Osteocyte (in vitro differentiated cells): ENCODE measurements around the gene ERAP2. TPM values are rescaled to one million over a fixed set of nuclear protein-coding genes. Genes with fewer than 3 reads are reported as not detected.

Source experiments
- DNase-seq: peaks from one replicate; pipeline ENCODE4 v3.0.0; 2021; ENCODE audit warnings: mixed read lengths; ENCODE audit not compliant: unreplicated experiment; ENCODE audit errors: extremely low spot score
- H3K27ac Mint-ChIP-seq: one replicate; pipeline ENCODE4 v1.8.0; 2021; ENCODE audit warnings: mild to moderate bottlenecking, mixed read lengths; ENCODE audit not compliant: unreplicated experiment
- H3K27me3 Mint-ChIP-seq: one replicate; pipeline ENCODE4 v1.8.0; 2021; ENCODE audit warnings: mixed read lengths; ENCODE audit not compliant: unreplicated experiment
- H3K36me3 Mint-ChIP-seq: one replicate; pipeline ENCODE4 v1.8.0; 2021; ENCODE audit warnings: mixed read lengths; ENCODE audit not compliant: unreplicated experiment
- H3K4me1 Mint-ChIP-seq: one replicate; pipeline ENCODE4 v1.8.0; 2021; ENCODE audit warnings: mixed read lengths; ENCODE audit not compliant: unreplicated experiment
- H3K4me3 Mint-ChIP-seq: one replicate; pipeline ENCODE4 v1.8.0; 2021; ENCODE audit warnings: mild to moderate bottlenecking, moderate library complexity, mixed read lengths; ENCODE audit not compliant: unreplicated experiment
- H3K9me3 Mint-ChIP-seq: one replicate; pipeline ENCODE4 v1.8.0; 2021; ENCODE audit warnings: mixed read lengths; ENCODE audit not compliant: unreplicated experiment
- total RNA-seq: library from RNA; stranded (reverse); gene quantifications from 2 replicates; pipeline ENCODE4 v1.2.1, GENCODE V29; 2021
- TF ChIP-seq, protein P1 (sequence below): fragments of 200-600 bp; sonication (generic); IDR thresholded peaks from 2 replicates; pipeline ENCODE4 v1.5.0; 2021; ENCODE audit warnings: antibody characterized with exemption, mild to moderate bottlenecking, moderate library complexity

The ERAP2 gene
- total RNA-seq, 1 donor from 2014 or later, result 3.5 TPM

- H3K4me1 Mint-ChIP-seq, result peaks cover 55% of the 10 kb centered on the region
- H3K36me3 Mint-ChIP-seq, result peaks cover 15% of the 10 kb centered on the region
- no peak overlapping the region for H3K27ac Mint-ChIP-seq
- H3K27me3 Mint-ChIP-seq, result no peaks in the 10 kb centered on the region
- no peak overlapping the region for H3K4me3 Mint-ChIP-seq
- DNase-seq, result no peak
- TF ChIP-seq, protein P1, sequence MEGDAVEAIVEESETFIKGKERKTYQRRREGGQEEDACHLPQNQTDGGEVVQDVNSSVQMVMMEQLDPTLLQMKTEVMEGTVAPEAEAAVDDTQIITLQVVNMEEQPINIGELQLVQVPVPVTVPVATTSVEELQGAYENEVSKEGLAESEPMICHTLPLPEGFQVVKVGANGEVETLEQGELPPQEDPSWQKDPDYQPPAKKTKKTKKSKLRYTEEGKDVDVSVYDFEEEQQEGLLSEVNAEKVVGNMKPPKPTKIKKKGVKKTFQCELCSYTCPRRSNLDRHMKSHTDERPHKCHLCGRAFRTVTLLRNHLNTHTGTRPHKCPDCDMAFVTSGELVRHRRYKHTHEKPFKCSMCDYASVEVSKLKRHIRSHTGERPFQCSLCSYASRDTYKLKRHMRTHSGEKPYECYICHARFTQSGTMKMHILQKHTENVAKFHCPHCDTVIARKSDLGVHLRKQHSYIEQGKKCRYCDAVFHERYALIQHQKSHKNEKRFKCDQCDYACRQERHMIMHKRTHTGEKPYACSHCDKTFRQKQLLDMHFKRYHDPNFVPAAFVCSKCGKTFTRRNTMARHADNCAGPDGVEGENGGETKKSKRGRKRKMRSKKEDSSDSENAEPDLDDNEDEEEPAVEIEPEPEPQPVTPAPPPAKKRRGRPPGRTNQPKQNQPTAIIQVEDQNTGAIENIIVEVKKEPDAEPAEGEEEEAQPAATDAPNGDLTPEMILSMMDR, result no peak
- no peaks in the 10 kb centered on the region for H3K9me3 Mint-ChIP-seq
Observed at GRCh38 chr5:96941140-96941539, 64.8 kb downstream of the ERAP2 start.

DNA sequence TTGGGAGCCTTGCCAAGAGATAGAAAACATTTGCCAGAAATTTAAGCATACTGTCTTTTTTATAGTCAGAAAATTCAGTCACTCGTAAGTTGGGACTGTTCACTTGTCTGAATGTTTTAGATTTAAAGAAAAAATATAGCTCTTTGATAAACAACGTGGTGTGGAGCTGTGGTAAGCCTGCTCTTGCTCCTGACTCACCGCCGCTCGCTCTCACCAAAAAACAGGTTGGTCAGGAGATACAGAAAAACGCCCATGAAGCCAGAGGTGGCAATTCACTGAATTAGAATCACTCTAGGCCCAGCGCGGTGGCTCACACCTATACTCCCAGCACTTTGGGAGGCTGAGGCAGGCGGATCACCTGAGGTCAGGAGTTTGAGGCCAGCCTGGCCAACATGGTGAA, 65.8 kb downstream of the ERAP2 start:
- Mint-ChIP-seq H3K4me3 (no peak overlapping the region), H3K36me3 (peaks cover 15% of the 10 kb centered on the region), H3K27me3 (no peaks in the 10 kb centered on the region), H3K27ac (no peak overlapping the region), H3K4me1 (peaks cover 53% of the 10 kb centered on the region), H3K9me3 (no peaks in the 10 kb centered on the region)
- DNase-seq, result no peak
- TF ChIP-seq, protein P1, result no peak

GRCh38 chr5:96942911-96943310, 66.6 kb downstream of the ERAP2 start:
- no peaks in the 10 kb centered on the region for H3K9me3 Mint-ChIP-seq
- no peaks in the 10 kb centered on the region for H3K27me3 Mint-ChIP-seq
- TF ChIP-seq, protein P1, result no peak
- DNase-seq, result no peak
- H3K4me3 Mint-ChIP-seq, result no peak overlapping the region
- H3K27ac Mint-ChIP-seq, result no peak overlapping the region
- H3K4me1 Mint-ChIP-seq, result peaks cover 48% of the 10 kb centered on the region
- peaks cover 15% of the 10 kb centered on the region for H3K36me3 Mint-ChIP-seq

GRCh38 chr5:96943799-96944198, 67.5 kb downstream of the ERAP2 start:
- TF ChIP-seq, protein P1, result no peak
- DNase-seq, result no peak
- H3K36me3 Mint-ChIP-seq, result peaks cover 15% of the 10 kb centered on the region
- no peaks in the 10 kb centered on the region for H3K27me3 Mint-ChIP-seq
- H3K27ac Mint-ChIP-seq, result no peak overlapping the region
- H3K4me3 Mint-ChIP-seq, result no peak overlapping the region
- no peaks in the 10 kb centered on the region for H3K9me3 Mint-ChIP-seq
- peaks cover 39% of the 10 kb centered on the region for H3K4me1 Mint-ChIP-seq

GRCh38 chr5:96945144-96945897, 69.0 kb downstream of the ERAP2 start:
- no peaks in the 10 kb centered on the region for H3K9me3 Mint-ChIP-seq
- H3K27ac Mint-ChIP-seq, result no peak overlapping the region
- H3K4me3 Mint-ChIP-seq, result no peak overlapping the region
- peaks cover 21% of the 10 kb centered on the region for H3K36me3 Mint-ChIP-seq
- H3K4me1 Mint-ChIP-seq, result peaks cover 27% of the 10 kb centered on the region
- no peaks in the 10 kb centered on the region for H3K27me3 Mint-ChIP-seq
- TF ChIP-seq, protein P1, result no peak
- DNase-seq, result no peak
